GM18861 (cell line): ENCODE results near the gene NCOA4.
"Not testable (repeated sequence)": the region's sequence is repeated elsewhere in the genome, so short reads cannot be mapped to it uniquely, and the experiment has no call there.

Experiments
- ATAC-seq: cut with Tn5 transposase; IDR thresholded peaks from one replicate; pipeline ENCODE4 v1.9.1; 2021; ENCODE audit not compliant: unreplicated experiment

The NCOA4 gene

DNA sequence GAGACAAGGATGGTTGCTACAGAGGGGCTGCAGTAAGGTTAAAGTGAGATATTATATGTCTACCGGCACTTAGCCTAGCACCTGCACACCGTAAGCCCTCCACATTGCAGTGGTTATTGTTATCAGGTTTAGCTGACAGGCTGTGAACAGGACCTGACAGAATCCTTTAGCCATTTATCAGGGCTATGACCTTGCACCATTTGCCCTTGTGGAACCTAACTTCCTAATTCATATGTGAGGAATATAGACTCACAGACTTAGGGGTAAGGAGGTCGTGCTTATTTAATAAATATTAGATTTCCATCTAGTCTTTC is 10.1 kb downstream of the NCOA4 start:
- ATAC-seq: no peak

GRCh38 chr10:46019569-46020343 is 10.7 kb downstream of the NCOA4 start:
- no peak for ATAC-seq

- ATAC-seq: no peak
Measured at GRCh38 chr10:46019177-46019528, 11.3 kb downstream of the NCOA4 start.

- no peak for ATAC-seq
Measured at GRCh38 chr10:46018453-46019176, 11.8 kb downstream of the NCOA4 start.

GRCh38 chr10:46017733-46018132 is 12.7 kb downstream of the NCOA4 start:
- ATAC-seq: no peak

- ATAC-seq: no peak
Measured at GRCh38 chr10:46016811-46017210, 13.6 kb downstream of the NCOA4 start.

- no peak for ATAC-seq
Measured at GRCh38 chr10:46016190-46016589, 14.2 kb downstream of the NCOA4 start.

DNA sequence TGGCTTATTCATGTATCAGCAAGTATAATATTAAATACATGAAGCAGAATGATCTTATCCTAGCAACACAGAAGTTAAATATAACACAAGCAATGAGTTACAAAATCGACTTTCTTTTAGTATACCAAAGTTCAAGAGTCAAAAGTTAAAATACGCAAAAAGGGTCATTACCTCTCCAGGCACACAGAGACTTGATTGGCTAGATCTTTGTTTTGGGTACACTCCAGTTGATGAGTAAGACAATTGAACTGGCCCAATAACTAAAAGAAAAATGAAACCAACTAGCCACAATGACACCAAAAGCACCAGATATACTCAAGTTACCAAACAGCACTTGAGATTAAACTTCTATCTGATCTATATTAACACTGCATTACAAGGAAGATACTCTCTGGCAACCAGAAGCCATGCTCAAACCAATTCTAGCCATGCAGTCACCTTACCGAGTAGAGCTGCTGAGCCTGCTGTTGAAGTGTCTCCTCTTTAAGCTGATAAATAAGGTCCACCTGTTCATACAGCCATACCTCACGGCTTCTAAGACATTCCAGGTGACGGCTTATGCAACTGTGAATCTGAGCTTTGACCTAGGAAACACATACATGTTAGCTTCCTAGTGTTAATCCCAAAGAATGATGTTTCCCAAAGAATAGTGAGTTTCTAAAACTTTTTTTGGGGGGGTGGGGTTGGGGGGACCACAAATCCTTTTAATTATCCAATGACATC is 15.6 kb downstream of the NCOA4 start:
- no peak for ATAC-seq

DNA sequence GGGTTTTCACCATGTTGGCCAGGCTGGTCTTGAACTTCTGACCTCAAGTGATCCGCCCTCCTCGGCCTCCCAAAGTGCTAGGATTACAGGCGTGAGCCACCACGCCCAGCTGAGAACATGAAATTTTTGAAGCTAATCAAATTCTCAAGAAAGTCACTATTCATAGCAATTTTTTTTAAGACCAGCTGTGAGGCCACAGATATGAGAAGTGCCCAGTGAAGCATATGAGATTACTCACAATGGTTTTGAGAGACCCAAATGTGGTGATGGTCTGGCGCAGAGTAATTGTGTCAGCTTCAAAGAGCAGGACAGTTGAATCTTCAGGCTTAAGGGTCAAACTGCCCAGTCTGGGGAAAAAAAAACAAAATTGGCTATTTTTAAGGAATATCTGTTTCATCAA is 16.2 kb downstream of the NCOA4 start:
- ATAC-seq: no peak

- ATAC-seq: no peak
Measured at GRCh38 chr10:46012746-46013145, 17.7 kb downstream of the NCOA4 start.

- ATAC-seq: no peak
Measured at GRCh38 chr10:46006219-46006618, 24.2 kb downstream of the NCOA4 start.

- ATAC-seq: no peak
Measured at GRCh38 chr10:46005383-46005782, 25.0 kb downstream of the NCOA4 start.

GRCh38 chr10:46004963-46005362 is 25.5 kb downstream of the NCOA4 start:
- ATAC-seq: no peak

- ATAC-seq: no peak
Measured at GRCh38 chr10:46002916-46003693, 27.3 kb downstream of the NCOA4 start.

GRCh38 chr10:46002189-46002687 is 28.2 kb downstream of the NCOA4 start:
- not testable (repeated sequence) for ATAC-seq

DNA sequence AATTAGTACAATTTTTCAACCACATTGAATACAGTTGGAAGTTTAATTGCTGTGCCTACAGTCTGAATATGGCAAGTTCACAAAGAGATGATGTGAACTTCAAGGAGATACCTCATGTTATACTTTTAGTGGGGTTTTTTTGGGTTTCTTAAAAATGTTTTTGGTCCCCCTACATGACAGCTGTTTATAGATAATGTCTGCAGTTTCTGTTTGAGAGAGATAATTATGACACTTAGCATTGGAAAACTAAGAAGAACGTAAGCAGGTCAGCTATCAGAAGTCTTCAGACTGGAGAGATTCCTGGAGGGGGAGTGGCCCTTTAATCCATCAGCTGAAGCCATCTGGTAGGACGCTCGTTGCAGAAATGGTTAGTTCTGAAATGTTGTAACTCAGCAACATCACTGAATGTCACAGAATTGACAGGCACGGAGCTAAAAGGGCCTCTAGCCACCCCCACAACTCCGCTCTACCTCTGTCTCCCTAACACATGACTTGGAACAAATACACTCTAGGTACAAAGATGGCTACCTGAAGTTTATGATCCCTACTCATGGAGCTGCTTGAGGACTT is 29.2 kb downstream of the NCOA4 start:
- ATAC-seq: no peak

DNA sequence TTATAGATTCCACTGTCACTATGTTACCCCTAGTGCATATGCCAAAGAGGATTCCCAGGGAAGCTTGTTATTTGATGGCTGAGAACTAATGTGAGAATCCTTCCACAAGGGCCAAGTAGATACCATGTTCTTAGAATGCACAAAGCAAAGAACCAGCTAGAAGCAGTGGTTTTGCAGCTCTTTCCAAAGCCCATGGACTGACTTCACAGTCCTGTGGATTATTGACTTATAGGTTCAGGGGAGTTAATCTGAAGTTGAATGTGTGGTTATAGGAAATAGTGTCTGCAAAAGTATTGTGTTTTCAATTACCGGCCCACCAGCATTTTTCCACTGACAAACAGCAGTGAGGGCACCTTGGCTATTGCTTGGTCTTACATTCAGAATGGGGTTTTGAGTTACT is 29.9 kb downstream of the NCOA4 start:
- no peak for ATAC-seq

DNA sequence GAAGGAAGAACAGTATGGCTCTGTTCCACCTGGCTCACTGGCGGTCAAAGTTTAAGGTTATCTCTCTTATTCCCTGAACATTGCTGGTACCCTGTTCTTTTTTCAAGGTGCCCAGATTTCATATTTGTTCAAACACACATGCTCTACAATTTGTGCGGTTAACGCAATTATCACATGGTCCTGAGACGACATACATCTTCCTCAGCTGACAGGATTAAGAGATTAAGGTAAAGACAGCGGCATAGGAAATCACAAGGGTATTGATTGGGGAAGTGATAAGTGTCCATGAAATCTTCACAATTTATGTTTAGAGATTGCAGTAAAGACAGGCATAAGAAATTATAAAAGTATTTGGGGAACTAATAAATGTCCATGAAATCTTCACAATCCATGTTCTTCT is 30.5 kb downstream of the NCOA4 start:
- not testable (repeated sequence) for ATAC-seq

- ATAC-seq: no peak
Measured at GRCh38 chr10:45997994-45998763, 32.2 kb downstream of the NCOA4 start.

DNA sequence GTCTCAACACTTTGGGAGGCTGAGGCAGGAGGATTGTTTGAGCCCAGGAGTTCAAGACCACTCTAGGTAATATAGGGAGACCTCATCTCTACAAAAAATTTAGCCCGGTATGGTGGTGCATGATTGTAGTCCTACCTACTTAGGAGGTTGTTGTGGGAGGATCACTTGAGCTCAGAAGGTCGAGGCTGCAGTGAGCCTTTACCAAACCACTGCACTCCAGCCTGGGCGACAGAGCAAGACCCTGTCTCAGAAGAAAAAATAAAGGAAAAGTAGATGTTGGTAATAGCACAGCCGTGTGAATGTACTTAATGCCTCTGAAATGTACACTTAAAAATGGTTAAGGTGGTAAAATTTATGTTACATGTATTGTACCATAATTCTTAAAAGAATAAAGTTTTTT is 32.9 kb downstream of the NCOA4 start:
- no peak for ATAC-seq
